Gastroesophageal sphincter (tissue), 4 donors: ENCODE data around the gene DNMT1. TPM values are rescaled to one million over a fixed set of nuclear protein-coding genes. Genes with fewer than 3 reads are reported as not detected.
"Not testable (repeated sequence)": the region's sequence is repeated elsewhere in the genome, so short reads cannot be mapped to it uniquely, and the experiment has no call there.

Source experiments
- ATAC-seq: fragments of 150-250 bp; one replicate; pipeline ENCODE4 v1.9.1; 2016; ENCODE audit warnings: mild to moderate bottlenecking, moderate library complexity
- H3K27ac ChIP-seq, 4 donors: fragments of 200-600 bp; sonication (generic) in 3 of 4; 1 replicate in 3 of 4; 2 replicates in 1 of 4; pipeline ENCODE4 v1.5.1; 2016 to 2019
- H3K27me3 ChIP-seq: fragments of 200-600 bp; sonication (generic); one replicate; pipeline ENCODE4 v1.5.1; 2019
- H3K36me3 ChIP-seq, 2 donors: fragments of 200-600 bp; sonication (generic); one replicate each; pipeline ENCODE4 v1.5.1; 2019; ENCODE audit warnings: control low read depth in 1 of 2
- H3K4me1 ChIP-seq, 3 donors: fragments of 200-600 bp; sonication (generic); 1 replicate in 2 of 3; 2 replicates in 1 of 3; pipeline ENCODE4 v1.5.1; 2016 to 2019; ENCODE audit warnings: control low read depth in 2 of 3
- H3K4me3 ChIP-seq, 2 donors: fragments of 200-600 bp; sonication (generic); one replicate each; pipeline ENCODE4 v1.5.1; 2019; ENCODE audit warnings: mild to moderate bottlenecking in 1 of 2, moderate library complexity in 1 of 2
- H3K9me3 ChIP-seq, 3 donors: fragments of 200-600 bp; sonication (generic); one replicate each; pipeline ENCODE4 v1.5.1; 2017 to 2019; ENCODE audit warnings: control low read depth in 2 of 3
- CTCF ChIP-seq, 4 experiments: fragments of 200-600 bp in 2 of 4; fragments of 450-650 bp in 2 of 4; sonication (generic) in 1 of 4; IDR thresholded peaks; one replicate each; pipeline ENCODE4 v1.5.1; 2017 to 2019; ENCODE audit warnings: antibody characterized with exemption in 4 of 4, mild to moderate bottlenecking in 2 of 4, moderate library complexity in 2 of 4
- EP300 ChIP-seq: sonication (generic); formaldehyde crosslinking; IDR thresholded peaks from one replicate; pipeline ENCODE4 v1.6.1; 2017; ENCODE audit warnings: antibody characterized with exemption, mild to moderate bottlenecking
- POLR2A ChIP-seq, 2 donors: fragments of 450-650 bp; IDR thresholded peaks; one replicate each; pipeline ENCODE4 v1.6.1; 2017; ENCODE audit warnings: antibody characterized with exemption in 2 of 2, mild to moderate bottlenecking in 2 of 2, moderate library complexity in 1 of 2
- POLR2AphosphoS5 ChIP-seq: sonication (generic); formaldehyde crosslinking; IDR thresholded peaks from one replicate; pipeline ENCODE4 v1.6.1; 2017; ENCODE audit warnings: antibody characterized with exemption
- WGBS, 2 donors: methylation state at CpG; one replicate each; pipeline ENCODE4 v1.1.5; 2018; ENCODE audit warnings: low coverage in 1 of 2; 5-methylcytosine and 5-hydroxymethylcytosine counted together
- total RNA-seq, 4 donors: library from RNA; depleted of rRNA; stranded (reverse); fragments of >200 nt; gene quantifications; one replicate each; pipeline ENCODE4 v1.1.0, GENCODE V29; 2016

The DNMT1 gene
- total RNA-seq, 4 donors from 2014 or later: 28.1 to 50.6 (median 38.1) TPM

- no peak overlapping the region for H3K27ac ChIP-seq
- no peaks in the 10 kb centered on the region for H3K27me3 ChIP-seq
- no peak for ATAC-seq
- H3K9me3 ChIP-seq: peaks cover 0 to 5% (median 0%) of the 10 kb centered on the region in 3 donors
- no peaks in the 10 kb centered on the region for H3K4me1 ChIP-seq
- TF ChIP-seq EP300 (no peak), POLR2A (IDR thresholded peaks at IDR 0.05) (no peak), CTCF (IDR thresholded peaks at IDR 0.05) (no peak), POLR2AphosphoS5 (no peak)
- whole genome bisulfite sequencing, 2 donors: 91% methylated on average over 4 of the region's 4 CpGs; no CpG with 5 or more reads in 1 of the 2 donors
- H3K4me3 ChIP-seq: no peak overlapping the region
- H3K36me3 ChIP-seq: no peaks in the 10 kb centered on the region
Measured at GRCh38 chr19:10205636-10206035, 10.9 kb upstream of the DNMT1 start.

- TF ChIP-seq EP300: no peak
- 89 to 97% methylated on average over 2 to 3 of the region's 3 CpGs for WGBS, 2 donors
- H3K4me1 ChIP-seq: no peaks in the 10 kb centered on the region
- ATAC-seq: no peak
- no peaks in the 10 kb centered on the region for H3K36me3 ChIP-seq
- H3K4me3 ChIP-seq: no peak overlapping the region
- H3K27ac ChIP-seq: no peak overlapping the region
- H3K27me3 ChIP-seq: no peaks in the 10 kb centered on the region
- peaks cover 0 to 5% (median 0%) of the 10 kb centered on the region in 3 donors for H3K9me3 ChIP-seq
Measured at GRCh38 chr19:10203686-10204085, 8.9 kb upstream of the DNMT1 start.

GRCh38 chr19:10201176-10201575 lies 6.4 kb upstream of the DNMT1 start:
- no peak for ATAC-seq
- no peak overlapping the region for H3K4me3 ChIP-seq
- H3K4me1 ChIP-seq: no peaks in the 10 kb centered on the region
- no peaks in the 10 kb centered on the region for H3K9me3 ChIP-seq
- no peak overlapping the region for H3K27ac ChIP-seq
- 80 to 88% methylated on average over 3 of the region's 3 CpGs for WGBS, 2 donors
- H3K36me3 ChIP-seq: no peaks in the 10 kb centered on the region
- no peaks in the 10 kb centered on the region for H3K27me3 ChIP-seq
- no peak for TF ChIP-seq CTCF (IDR thresholded peaks at IDR 0.05)
- TF ChIP-seq POLR2A (IDR thresholded peaks at IDR 0.05): no peak
- TF ChIP-seq POLR2AphosphoS5: no peak

GRCh38 chr19:10200101-10200500 lies 5.3 kb upstream of the DNMT1 start:
- WGBS, 2 donors: 89 to 90% methylated on average over 9 to 12 of the region's 15 CpGs
- H3K4me3 ChIP-seq, ATAC-seq: not testable (repeated sequence)

GRCh38 chr19:10198889-10199644 lies 4.3 kb upstream of the DNMT1 start:
- not testable (repeated sequence) for H3K4me3 ChIP-seq, H3K36me3 ChIP-seq, H3K9me3 ChIP-seq, H3K4me1 ChIP-seq, ATAC-seq, H3K27me3 ChIP-seq
- 70 to 73% methylated on average over 3 to 11 of the region's 11 CpGs for WGBS, 2 donors
- H3K27ac ChIP-seq: peak overlapping the region in 1 of 4 donors; percentile 24

More at GRCh38 chr19:10200101-10200500, 5.3 kb upstream of the DNMT1 start:
- H3K4me1 ChIP-seq, H3K27me3 ChIP-seq, H3K27ac ChIP-seq, H3K9me3 ChIP-seq, H3K36me3 ChIP-seq: not testable (repeated sequence)

- no peak for ATAC-seq
- Histone ChIP-seq H3K27ac (peak overlapping the region in 3 of 4 donors; percentile 91 to 92 (median 91)), H3K4me1 (peaks cover 0 to 35% (median 11%) of the 10 kb centered on the region in 3 donors), H3K4me3 (peak overlapping the region; percentile 72 to 88), H3K27me3 (no peaks in the 10 kb centered on the region), H3K9me3 (no peaks in the 10 kb centered on the region), H3K36me3 (no peaks in the 10 kb centered on the region)
- no peak for TF ChIP-seq POLR2A (IDR thresholded peaks at IDR 0.05)
- TF ChIP-seq POLR2AphosphoS5: no peak
- TF ChIP-seq EP300: no peak
- no peak for TF ChIP-seq CTCF (IDR thresholded peaks at IDR 0.05)
- no CpG with 5 or more reads among the region's 6 CpGs for WGBS, 2 donors
Measured at GRCh38 chr19:10195199-10195519, 406 bp upstream of the DNMT1 start.
